ENCODE data around the gene FLT1. TPM values are rescaled to one million over a fixed set of nuclear protein-coding genes. Genes with fewer than 3 reads are reported as not detected.
A peak's percentile ranks its signal among the peaks of the same experiment; 100 is the strongest.

Gene FLT1
- total RNA-seq, 2 experiments from 2014 or later, result 2.5 to 3.3 TPM

DNA sequence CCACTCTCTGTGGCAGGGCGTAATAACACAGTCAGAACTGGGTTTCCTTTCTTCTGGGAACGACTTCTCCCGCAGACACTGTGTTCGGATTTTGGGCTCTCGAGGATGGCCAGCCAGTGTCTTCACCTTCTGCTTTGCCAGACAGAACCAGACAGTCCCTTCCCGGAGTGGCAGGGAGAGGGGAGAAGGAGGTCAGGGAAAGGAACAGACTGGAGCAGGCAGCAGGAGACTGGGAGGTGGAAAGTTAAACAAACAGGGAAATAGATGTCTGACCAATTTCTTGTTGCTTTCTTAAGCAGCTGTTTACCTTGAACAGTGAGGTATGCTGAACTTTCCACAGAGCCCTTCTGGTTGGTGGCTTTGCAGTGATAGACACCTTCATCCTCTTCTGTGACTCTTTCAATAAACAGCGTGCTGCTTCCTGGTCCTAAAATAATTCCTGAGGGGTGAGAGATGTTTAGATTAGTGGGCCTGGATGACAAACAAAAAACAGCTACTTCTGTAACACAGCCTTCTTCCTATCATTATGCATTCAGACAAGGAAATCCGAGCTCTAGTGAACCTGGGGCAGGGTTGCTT is 137.6 kb downstream of the FLT1 start:
- Mint-ChIP-seq H3K4me3 (no peak overlapping the region), H3K27ac (no peak overlapping the region), H3K9me3 (peaks cover 3% of the 10 kb centered on the region), H3K4me1 (peaks cover 29% of the 10 kb centered on the region), H3K36me3 (peaks cover 8% of the 10 kb centered on the region), H3K27me3 (no peaks in the 10 kb centered on the region)
- no peak for DNase-seq

DNA sequence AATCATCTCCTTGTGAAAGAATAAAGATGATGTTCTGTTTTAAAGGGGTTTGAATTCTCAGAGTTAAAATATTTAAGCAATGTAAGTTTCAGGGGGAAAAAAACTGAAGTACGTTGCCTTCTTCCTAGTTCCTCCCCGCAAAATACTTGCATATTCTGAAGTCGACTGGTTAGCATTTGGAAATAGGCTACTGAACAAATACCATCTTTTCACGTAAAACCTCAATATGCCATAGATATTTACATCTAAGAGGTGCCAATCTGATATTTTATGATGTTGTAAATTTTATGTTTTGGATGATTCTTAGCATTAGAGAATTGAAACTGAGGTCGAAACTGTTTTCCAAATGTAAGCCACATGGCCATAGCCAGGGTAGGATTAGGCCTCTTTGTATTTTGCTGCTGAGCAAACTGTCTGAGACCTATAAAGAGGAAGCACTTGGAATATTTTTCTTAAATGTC is 138.3 kb downstream of the FLT1 start:
- Mint-ChIP-seq H3K27ac (no peak overlapping the region), H3K4me1 (peaks cover 29% of the 10 kb centered on the region), H3K27me3 (no peaks in the 10 kb centered on the region), H3K9me3 (peaks cover 3% of the 10 kb centered on the region), H3K4me3 (no peak overlapping the region), H3K36me3 (peaks cover 8% of the 10 kb centered on the region)
- DNase-seq, result no peak

DNA sequence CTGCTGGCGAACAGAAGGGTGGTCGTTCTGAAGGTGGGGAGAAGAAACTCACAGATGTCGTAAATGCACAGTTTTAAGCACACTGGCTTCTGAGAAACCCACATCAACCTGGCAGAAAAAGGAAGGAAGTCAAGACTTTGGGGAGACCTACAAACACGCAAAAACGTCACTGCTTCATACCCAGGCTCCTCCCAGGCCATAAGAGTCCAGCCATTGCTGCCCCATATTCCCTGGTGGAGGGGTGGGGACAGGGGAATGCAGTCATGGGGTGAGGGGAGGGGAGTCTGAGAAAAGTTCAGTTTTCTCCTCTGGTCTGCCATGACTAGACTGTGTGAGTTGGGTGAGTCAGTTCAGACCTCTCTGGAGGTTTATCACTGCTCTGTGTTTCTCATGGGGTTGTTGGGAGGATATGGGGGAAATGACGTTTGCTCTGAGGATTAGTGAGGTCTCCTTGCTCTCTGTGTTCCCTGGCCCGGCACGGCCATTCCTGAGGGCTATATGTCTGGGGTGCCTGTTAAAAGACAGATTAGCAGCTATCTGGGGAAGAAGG is 139.0 kb downstream of the FLT1 start:
- H3K4me1 Mint-ChIP-seq, result peaks cover 29% of the 10 kb centered on the region
- no peaks in the 10 kb centered on the region for H3K27me3 Mint-ChIP-seq
- DNase-seq, result peak; percentile 11
- H3K4me3 Mint-ChIP-seq, result peak overlapping the region; percentile 25
- H3K9me3 Mint-ChIP-seq, result peaks cover 3% of the 10 kb centered on the region
- peaks cover 8% of the 10 kb centered on the region for H3K36me3 Mint-ChIP-seq
- H3K27ac Mint-ChIP-seq, result peak overlapping the region; percentile 63

- Mint-ChIP-seq H3K27me3 (no peaks in the 10 kb centered on the region), H3K9me3 (peaks cover 3% of the 10 kb centered on the region), H3K27ac (peak overlapping the region; percentile 63), H3K4me1 (peaks cover 29% of the 10 kb centered on the region), H3K4me3 (no peak overlapping the region), H3K36me3 (peaks cover 8% of the 10 kb centered on the region)
- no peak for DNase-seq
These were observed 139.7 kb downstream of the FLT1 start for GRCh38 chr13:28355046-28355821.

DNA sequence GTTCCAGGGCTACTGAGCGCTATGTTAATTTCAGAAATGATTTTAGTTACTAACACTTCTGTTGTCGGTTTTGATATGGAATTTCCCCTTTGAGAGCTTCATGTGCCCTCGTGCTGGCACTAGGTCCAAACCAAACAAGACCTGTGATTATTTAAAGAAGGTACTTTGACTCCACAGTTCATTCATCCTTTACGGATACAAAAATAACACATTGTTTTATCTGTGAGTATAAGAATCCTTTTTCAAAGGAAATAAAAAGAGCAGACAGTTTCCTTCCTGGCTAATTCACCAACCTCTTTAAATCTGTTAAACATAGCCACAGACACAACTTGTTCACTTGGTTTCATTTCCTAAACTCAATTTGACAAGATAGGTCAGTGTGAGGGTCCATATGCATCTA is 141.2 kb downstream of the FLT1 start:
- no peaks in the 10 kb centered on the region for H3K27me3 Mint-ChIP-seq
- H3K9me3 Mint-ChIP-seq, result peaks cover 3% of the 10 kb centered on the region
- H3K27ac Mint-ChIP-seq, result no peak overlapping the region
- H3K4me1 Mint-ChIP-seq, result peaks cover 28% of the 10 kb centered on the region
- peaks cover 7% of the 10 kb centered on the region for H3K36me3 Mint-ChIP-seq
- no peak for DNase-seq
- no peak overlapping the region for H3K4me3 Mint-ChIP-seq

DNA sequence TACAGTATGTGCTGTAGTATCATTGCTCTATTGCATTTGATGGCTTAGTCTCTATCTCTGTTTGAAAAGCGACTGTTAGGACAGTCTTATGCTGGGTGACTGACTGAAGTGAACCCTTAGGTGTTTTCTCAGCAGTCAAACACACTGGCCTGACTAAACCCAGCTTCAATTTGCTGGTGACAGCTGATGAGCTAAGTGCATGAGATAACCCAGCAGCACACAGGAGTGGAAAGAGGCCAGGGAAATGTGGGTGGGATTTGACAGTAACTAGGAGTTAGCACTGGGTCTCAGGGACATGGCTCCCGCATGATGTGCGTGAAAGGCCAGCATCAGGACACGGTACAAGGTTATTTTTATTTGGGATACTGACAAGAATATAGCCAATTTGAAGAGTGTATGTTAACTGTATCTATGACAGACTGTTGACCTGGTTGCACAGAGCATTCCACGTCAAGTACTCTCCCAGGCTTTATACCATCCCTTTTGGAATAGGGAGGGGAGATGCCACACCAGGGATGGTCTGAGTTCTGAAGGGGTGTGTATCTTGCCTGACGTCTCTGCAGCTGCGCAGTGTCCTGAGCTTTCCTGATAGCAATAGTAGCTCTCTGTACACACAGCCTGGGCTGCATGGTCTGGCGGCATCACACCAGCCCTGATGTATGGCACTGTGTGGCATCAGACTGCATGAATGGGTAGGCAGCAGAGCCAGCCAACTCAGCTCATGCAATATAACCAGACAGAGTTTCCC is 144.8 kb downstream of the FLT1 start:
- Mint-ChIP-seq H3K27me3 (no peaks in the 10 kb centered on the region), H3K9me3 (no peaks in the 10 kb centered on the region), H3K4me1 (peaks cover 13% of the 10 kb centered on the region), H3K36me3 (no peaks in the 10 kb centered on the region), H3K27ac (no peak overlapping the region), H3K4me3 (no peak overlapping the region)
- DNase-seq, result no peak

GRCh38 chr13:28349371-28349770 is 145.6 kb downstream of the FLT1 start:
- no peak for DNase-seq
- Mint-ChIP-seq H3K4me3 (no peak overlapping the region), H3K4me1 (peaks cover 10% of the 10 kb centered on the region), H3K36me3 (no peaks in the 10 kb centered on the region), H3K27ac (no peak overlapping the region), H3K9me3 (no peaks in the 10 kb centered on the region), H3K27me3 (no peaks in the 10 kb centered on the region)

GRCh38 chr13:28347456-28348371 is 147.2 kb downstream of the FLT1 start:
- no peak overlapping the region for H3K27ac Mint-ChIP-seq
- no peaks in the 10 kb centered on the region for H3K27me3 Mint-ChIP-seq
- H3K4me1 Mint-ChIP-seq, result peaks cover 7% of the 10 kb centered on the region
- H3K9me3 Mint-ChIP-seq, result no peaks in the 10 kb centered on the region
- H3K4me3 Mint-ChIP-seq, result no peak overlapping the region
- no peaks in the 10 kb centered on the region for H3K36me3 Mint-ChIP-seq
- DNase-seq, result no peak

GRCh38 chr13:28346154-28346553 is 148.8 kb downstream of the FLT1 start:
- no peak for DNase-seq
- Mint-ChIP-seq H3K9me3 (no peaks in the 10 kb centered on the region), H3K27ac (no peak overlapping the region), H3K4me3 (no peak overlapping the region), H3K36me3 (no peaks in the 10 kb centered on the region), H3K4me1 (peaks cover 7% of the 10 kb centered on the region), H3K27me3 (no peaks in the 10 kb centered on the region)

- Mint-ChIP-seq H3K27me3 (no peaks in the 10 kb centered on the region), H3K4me1 (peaks cover 7% of the 10 kb centered on the region), H3K4me3 (no peak overlapping the region), H3K36me3 (no peaks in the 10 kb centered on the region), H3K9me3 (no peaks in the 10 kb centered on the region), H3K27ac (no peak overlapping the region)
- no peak for DNase-seq
These were observed 150.8 kb downstream of the FLT1 start for GRCh38 chr13:28344163-28344562.

DNA sequence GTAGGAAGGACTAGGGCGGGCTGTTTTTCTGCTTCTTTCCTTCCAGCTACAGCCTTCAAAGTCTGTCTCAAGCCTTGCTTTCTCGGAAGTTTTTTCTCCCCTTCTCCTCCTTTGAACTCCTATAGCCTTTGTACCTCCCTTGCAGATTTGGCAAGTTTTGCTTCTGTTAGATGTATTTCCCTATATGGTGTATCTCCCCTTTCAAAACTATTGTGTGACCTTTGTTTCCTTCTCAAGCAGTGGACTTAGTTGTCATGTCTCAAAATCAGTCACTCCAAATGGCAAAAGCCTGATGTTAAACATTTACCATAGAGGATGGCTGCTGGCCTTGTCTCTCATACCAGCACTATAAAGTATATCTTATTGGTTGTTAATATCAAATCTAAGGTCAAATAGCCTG is 152.7 kb downstream of the FLT1 start:
- Mint-ChIP-seq H3K36me3 (no peaks in the 10 kb centered on the region), H3K4me1 (no peaks in the 10 kb centered on the region), H3K9me3 (no peaks in the 10 kb centered on the region), H3K27ac (no peak overlapping the region), H3K4me3 (no peak overlapping the region), H3K27me3 (no peaks in the 10 kb centered on the region)
- DNase-seq, result no peak

DNA sequence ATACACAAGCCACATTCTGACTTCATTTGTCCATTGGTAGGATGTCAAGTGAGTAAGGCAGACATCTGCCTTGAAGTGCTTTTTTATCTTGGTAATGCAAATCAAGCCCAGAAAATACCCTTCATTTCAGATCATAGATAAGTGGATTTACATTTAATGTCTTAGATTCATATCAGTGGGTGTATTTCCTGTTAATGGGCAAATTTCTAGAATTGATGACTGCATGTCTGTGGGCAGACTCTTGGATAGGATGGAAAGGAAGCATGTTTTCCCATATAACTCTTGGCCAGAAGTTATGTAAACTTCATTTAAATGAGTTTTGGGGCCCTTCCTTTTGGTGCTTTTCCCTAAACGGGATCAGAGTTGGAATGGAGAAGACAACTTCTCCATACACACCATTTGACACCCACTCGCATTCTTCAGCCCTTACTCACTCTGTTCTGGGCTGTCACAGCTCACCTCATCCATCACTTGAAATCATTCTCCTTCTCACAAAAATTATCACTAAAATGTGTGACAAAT is 154.6 kb downstream of the FLT1 start:
- Mint-ChIP-seq H3K9me3 (no peaks in the 10 kb centered on the region), H3K27me3 (peaks cover 2% of the 10 kb centered on the region), H3K36me3 (no peaks in the 10 kb centered on the region), H3K27ac (no peak overlapping the region), H3K4me1 (no peaks in the 10 kb centered on the region), H3K4me3 (no peak overlapping the region)
- DNase-seq, result no peak

- no peak overlapping the region for H3K4me3 Mint-ChIP-seq
- no peak for DNase-seq
- H3K27ac Mint-ChIP-seq, result no peak overlapping the region
- peaks cover 4% of the 10 kb centered on the region for H3K27me3 Mint-ChIP-seq
- H3K36me3 Mint-ChIP-seq, result no peaks in the 10 kb centered on the region
- no peaks in the 10 kb centered on the region for H3K9me3 Mint-ChIP-seq
- no peaks in the 10 kb centered on the region for H3K4me1 Mint-ChIP-seq
These were observed 155.5 kb downstream of the FLT1 start for GRCh38 chr13:28339419-28339818.

- Mint-ChIP-seq H3K4me3 (no peak overlapping the region), H3K9me3 (no peaks in the 10 kb centered on the region), H3K27ac (no peak overlapping the region), H3K27me3 (peaks cover 4% of the 10 kb centered on the region), H3K36me3 (no peaks in the 10 kb centered on the region), H3K4me1 (no peaks in the 10 kb centered on the region)
- no peak for DNase-seq
These were observed 156.2 kb downstream of the FLT1 start for GRCh38 chr13:28338742-28339141.

Data from activated naive CD8-positive, alpha-beta T cell treated with anti-CD3 and anti-CD28 coated beads for 36 hours (primary cell).